ENCODE measurements around the gene ARHGEF2.

Gene ARHGEF2

DNA sequence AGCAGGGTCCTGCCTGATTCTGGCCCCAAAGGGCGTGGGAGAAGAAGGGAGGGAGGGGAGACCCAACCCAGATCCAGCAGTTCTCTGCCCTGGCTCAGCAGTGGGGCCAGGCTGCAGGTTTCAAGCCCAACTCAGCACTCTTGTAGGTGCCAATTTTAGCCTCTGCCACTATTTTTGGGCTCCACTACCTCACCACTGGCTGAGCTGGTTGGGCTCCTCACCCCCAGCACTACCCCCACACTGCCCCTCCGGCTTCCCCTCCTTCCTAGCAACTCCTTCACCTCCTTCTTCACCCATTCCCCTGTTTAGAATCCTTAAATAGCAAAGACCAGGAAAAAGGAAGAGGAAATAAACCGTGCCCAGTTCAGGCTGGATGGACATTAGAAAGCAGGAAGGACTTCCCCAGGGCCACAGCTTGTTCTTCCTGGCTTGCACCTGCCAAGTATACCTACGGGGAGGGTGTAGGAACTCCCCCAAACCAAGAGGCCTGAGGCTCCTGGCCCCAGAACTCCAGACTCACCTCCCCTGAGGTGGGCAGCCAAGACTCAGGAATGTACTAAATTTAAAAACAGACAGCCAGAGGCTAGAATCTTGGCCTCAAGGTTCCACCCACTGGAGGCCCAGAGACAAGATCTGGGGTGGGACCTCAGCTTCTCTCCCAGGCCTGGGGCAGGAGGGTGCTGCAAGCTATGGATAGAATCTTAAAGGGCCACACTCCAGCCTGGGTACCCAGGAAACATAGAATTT is 1.4 kb upstream of the ARHGEF2 start:
- no peak for DNase-seq (ENCODE audit: low spot score)

GRCh38 chr1:155978973-155979429 is 654 bp upstream of the ARHGEF2 start:
- peak; percentile 51 for DNase-seq (ENCODE audit: low spot score)

More for the DNA sequence above, 1.4 kb upstream of the ARHGEF2 start:
- no peak for TF ChIP-seq CTCF (IDR thresholded peaks at IDR 0.05; ENCODE audit: extremely low read depth, missing control alignments)

GRCh38 chr1:155977690-155978324 is 540 bp downstream of the ARHGEF2 start:
- peak; percentile 60 for DNase-seq (ENCODE audit: low spot score)
- no peak for TF ChIP-seq CTCF (IDR thresholded peaks at IDR 0.05; ENCODE audit: extremely low read depth, missing control alignments)

More at GRCh38 chr1:155978973-155979429, 654 bp upstream of the ARHGEF2 start:
- no peak for TF ChIP-seq CTCF (IDR thresholded peaks at IDR 0.05; ENCODE audit: extremely low read depth, missing control alignments)

- DNase-seq (ENCODE audit: low spot score), result no peak
- no peak for TF ChIP-seq CTCF (IDR thresholded peaks at IDR 0.05; ENCODE audit: extremely low read depth, missing control alignments)
Observed at GRCh38 chr1:155976913-155977689, 1.2 kb downstream of the ARHGEF2 start.

GRCh38 chr1:155976062-155976912 is 2.1 kb downstream of the ARHGEF2 start:
- no peak for TF ChIP-seq CTCF (IDR thresholded peaks at IDR 0.05; ENCODE audit: extremely low read depth, missing control alignments)
- DNase-seq (ENCODE audit: low spot score), result peak; percentile 57

GRCh38 chr1:155975375-155976061 is 2.8 kb downstream of the ARHGEF2 start:
- no peak for DNase-seq (ENCODE audit: low spot score)
- no peak for TF ChIP-seq CTCF (IDR thresholded peaks at IDR 0.05; ENCODE audit: extremely low read depth, missing control alignments)
